Right lobe of liver (tissue), 4 donors: ENCODE results near the gene DNAJC5.

Experiments
- POLR2A ChIP-seq: fragments of 450-650 bp; IDR thresholded peaks from one replicate; pipeline ENCODE4 v1.6.1; 2017; ENCODE audit warnings: antibody characterized with exemption, mild to moderate bottlenecking
- TF ChIP-seq, protein P1 (sequence below), 4 donors: fragments of 200-600 bp in 3 of 4; fragments of 450-650 bp in 1 of 4; IDR thresholded peaks; one replicate each; pipeline versions ENCODE4 v1.5.1 to v1.8.0; 2016 to 2022; ENCODE audit warnings: antibody characterized with exemption in 4 of 4, mild to moderate bottlenecking in 2 of 4
- donor health status: DM: no; HTN: no; CAD: no.
- donor health status: DM: no; HTN: no; CAD: no.
- donor health status: DM: no; HTN: yes; CAD: no.

DNA sequence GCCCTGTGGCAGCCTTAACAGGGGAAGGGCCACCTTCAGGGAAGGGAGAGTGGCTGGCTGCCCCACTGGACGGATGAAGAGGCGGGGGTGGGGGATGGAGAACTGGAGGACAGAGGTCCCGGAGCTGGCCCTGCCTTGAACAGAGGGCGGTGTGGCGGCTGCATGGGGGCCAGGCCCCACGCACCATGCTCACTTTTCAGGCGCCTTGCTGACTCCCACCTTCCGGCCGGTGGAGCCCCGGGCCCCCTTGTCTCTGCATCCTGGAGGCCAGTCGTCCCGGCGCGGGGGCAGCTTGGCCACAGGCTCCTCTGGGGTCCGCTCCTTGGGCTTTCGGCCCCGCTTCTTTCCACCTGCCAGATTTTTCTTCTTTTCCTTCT, 64.8 kb downstream of the DNAJC5 start:
- TF ChIP-seq, protein P1, sequence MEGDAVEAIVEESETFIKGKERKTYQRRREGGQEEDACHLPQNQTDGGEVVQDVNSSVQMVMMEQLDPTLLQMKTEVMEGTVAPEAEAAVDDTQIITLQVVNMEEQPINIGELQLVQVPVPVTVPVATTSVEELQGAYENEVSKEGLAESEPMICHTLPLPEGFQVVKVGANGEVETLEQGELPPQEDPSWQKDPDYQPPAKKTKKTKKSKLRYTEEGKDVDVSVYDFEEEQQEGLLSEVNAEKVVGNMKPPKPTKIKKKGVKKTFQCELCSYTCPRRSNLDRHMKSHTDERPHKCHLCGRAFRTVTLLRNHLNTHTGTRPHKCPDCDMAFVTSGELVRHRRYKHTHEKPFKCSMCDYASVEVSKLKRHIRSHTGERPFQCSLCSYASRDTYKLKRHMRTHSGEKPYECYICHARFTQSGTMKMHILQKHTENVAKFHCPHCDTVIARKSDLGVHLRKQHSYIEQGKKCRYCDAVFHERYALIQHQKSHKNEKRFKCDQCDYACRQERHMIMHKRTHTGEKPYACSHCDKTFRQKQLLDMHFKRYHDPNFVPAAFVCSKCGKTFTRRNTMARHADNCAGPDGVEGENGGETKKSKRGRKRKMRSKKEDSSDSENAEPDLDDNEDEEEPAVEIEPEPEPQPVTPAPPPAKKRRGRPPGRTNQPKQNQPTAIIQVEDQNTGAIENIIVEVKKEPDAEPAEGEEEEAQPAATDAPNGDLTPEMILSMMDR (IDR thresholded peaks at IDR 0.05): no peak
- TF ChIP-seq POLR2A: no peak
